IMR-90 (cell line): Measurements from ENCODE around the gene RNASE3. TPM values are rescaled to one million over a fixed set of nuclear protein-coding genes. Genes with fewer than 3 reads are reported as not detected.

Experiments used
- ATAC-seq: fragments of 200-7000 bp; cut with Tn5 transposase; 2 replicates; pipeline ENCODE4 v1.9.1; 2020; ENCODE audit warnings: low read depth, mild to moderate bottlenecking, moderate library complexity
- BruUV-seq: library from RNA; stranded (reverse); fragments of 400-500 nt; replicated peaks from 2 replicates; lab custom pipeline; 2021; lab: Mats Ljungman, UMichigan
- CTCF ChIA-PET: fragments of 300-600 bp; formaldehyde crosslinking; extraction: SDS; loops from one replicate; lab custom pipeline; 2021; ENCODE audit warnings: antibody characterized with exemption; lab: Yijun Ruan, JAX
- POLR2A ChIA-PET: fragments of 300-600 bp; sonication (Branson Sonifier 250); formaldehyde crosslinking; loops from one replicate; lab custom pipeline; 2022; ENCODE audit warnings: antibody characterized with exemption; ENCODE audit not compliant: unreplicated experiment; lab: Charles Lee
- DNase-seq: peaks from one replicate; pipeline ENCODE4 v3.0.0; 2013
- H2AFZ ChIP-seq: replicated peaks from 2 replicates; pipeline ENCODE3; 2013; ENCODE audit warnings: low read length, mild to moderate bottlenecking; ENCODE audit not compliant: poor library complexity
- H2AK5ac ChIP-seq: 2 replicates; pipeline ENCODE4 v1.6.1; 2013; ENCODE audit warnings: low read depth, low read length, inconsistent platforms
- H2AK9ac ChIP-seq: replicated peaks from 2 replicates; pipeline ENCODE3; 2013; ENCODE audit warnings: mild to moderate bottlenecking, low read depth, low read length, moderate library complexity; ENCODE audit not compliant: poor library complexity
- H2BK120ac ChIP-seq: 2 replicates; pipeline ENCODE4 v1.6.1; 2013; ENCODE audit warnings: low read depth, low read length, inconsistent platforms
- H2BK15ac ChIP-seq: 3 replicates; pipeline ENCODE4 v1.6.1; 2013; ENCODE audit warnings: low read depth, low read length, inconsistent platforms
- H2BK20ac ChIP-seq: 2 replicates; pipeline ENCODE4 v1.6.1; 2013; ENCODE audit warnings: low read depth, mild to moderate bottlenecking, inconsistent platforms, low read length, moderate library complexity
- H2BK5ac ChIP-seq: 2 replicates; pipeline ENCODE4 v1.6.1; 2013; ENCODE audit warnings: mild to moderate bottlenecking, low read depth, low read length, inconsistent platforms; ENCODE audit not compliant: poor library complexity, severe bottlenecking
- H3K14ac ChIP-seq: replicated peaks from 2 replicates; pipeline ENCODE4 v1.6.1; 2013; ENCODE audit warnings: low read depth, low read length, inconsistent platforms
- H3K18ac ChIP-seq: 2 replicates; pipeline ENCODE4 v1.6.1; 2013; ENCODE audit warnings: low read depth, low read length, control low read depth
- H3K23ac ChIP-seq: 2 replicates; pipeline ENCODE4 v1.6.1; 2013; ENCODE audit warnings: low read depth, low read length, inconsistent platforms
- H3K27ac ChIP-seq: 2 replicates; pipeline ENCODE4 v1.5.1; 2013; ENCODE audit warnings: mild to moderate bottlenecking, control low read depth, low read length; ENCODE audit not compliant: insufficient read depth
- H3K27me3 ChIP-seq: 2 replicates; pipeline ENCODE4 v1.6.1; 2013; ENCODE audit warnings: low read length; ENCODE audit not compliant: control insufficient read depth, insufficient read depth
- H3K36me3 ChIP-seq: 2 replicates; pipeline ENCODE4 v1.6.1; 2013; ENCODE audit warnings: low read length, mixed read lengths; ENCODE audit not compliant: control insufficient read depth, insufficient read depth
- H3K4ac ChIP-seq: 2 replicates; pipeline ENCODE4 v1.6.1; 2013; ENCODE audit warnings: low read depth, low read length, inconsistent platforms
- H3K4me1 ChIP-seq: 2 replicates; pipeline ENCODE4 v1.6.1; 2013; ENCODE audit warnings: low read length, mixed read lengths; ENCODE audit not compliant: control insufficient read depth, insufficient read depth
- H3K4me2 ChIP-seq: 2 replicates; pipeline ENCODE4 v1.6.1; 2013; ENCODE audit warnings: low read depth, mild to moderate bottlenecking, control low read depth, low read length, moderate library complexity
- H3K4me3 ChIP-seq: 2 replicates; pipeline ENCODE4 v1.5.1; 2013; ENCODE audit warnings: low read depth, mild to moderate bottlenecking, control low read depth, low read length, moderate library complexity; ENCODE audit not compliant: insufficient read depth
- H3K56ac ChIP-seq: 2 replicates; pipeline ENCODE4 v1.6.1; 2013; ENCODE audit warnings: low read length, inconsistent platforms; ENCODE audit not compliant: insufficient read depth; ENCODE audit errors: extremely low read depth
- H3K79me1 ChIP-seq, 2 experiments: 2 replicates each; pipeline ENCODE4 v1.6.1; 2013; ENCODE audit warnings: low read length in 2 of 2, inconsistent platforms in 1 of 2, low read depth in 1 of 2
- H3K9ac ChIP-seq: 2 replicates; pipeline ENCODE4 v1.6.1; 2013; ENCODE audit warnings: low read depth, low read length, control low read depth
- H3K9me1 ChIP-seq: 2 replicates; pipeline ENCODE4 v1.6.1; 2013; ENCODE audit warnings: low read length, inconsistent platforms; ENCODE audit not compliant: insufficient read depth
- H3K9me3 ChIP-seq: 2 replicates; pipeline ENCODE4 v1.6.1; 2013; ENCODE audit warnings: low read length; ENCODE audit not compliant: control insufficient read depth, insufficient read depth
- H4K20me1 ChIP-seq: 2 replicates; pipeline ENCODE4 v1.6.1; 2013; ENCODE audit warnings: low read length, inconsistent platforms; ENCODE audit not compliant: insufficient read depth
- H4K5ac ChIP-seq: 2 replicates; pipeline ENCODE4 v1.6.1; 2013; ENCODE audit warnings: mild to moderate bottlenecking, low read depth, low read length, control low read depth
- H4K8ac ChIP-seq, 2 experiments: 2 replicates each; pipeline ENCODE4 v1.6.1; 2013; ENCODE audit warnings: low read depth in 2 of 2, low read length in 2 of 2, control low read depth in 1 of 2, inconsistent platforms in 1 of 2
- H4K91ac ChIP-seq: 2 replicates; pipeline ENCODE4 v1.6.1; 2013; ENCODE audit warnings: low read depth, low read length, inconsistent platforms; ENCODE audit not compliant: insufficient read depth
- BHLHE40 ChIP-seq: fragments of 150-350 bp; IDR thresholded peaks from 2 replicates; pipeline ENCODE4 v1.6.1; 2016; ENCODE audit warnings: mild to moderate bottlenecking, low read depth, low read length
- FOS ChIP-seq: fragments of 150-350 bp; IDR thresholded peaks from 2 replicates; pipeline ENCODE4 v1.6.1; 2016; ENCODE audit warnings: low read depth, low read length
- MAFK ChIP-seq: IDR thresholded peaks from 2 replicates; pipeline ENCODE4 v1.6.1; 2012; ENCODE audit warnings: low read depth, low read length, improper control_type of control experiment
- MAZ ChIP-seq: IDR thresholded peaks from 2 replicates; pipeline ENCODE4 v1.6.1; 2012; ENCODE audit warnings: low read depth, mild to moderate bottlenecking, low read length, improper control_type of control experiment, moderate library complexity, borderline replicate concordance
- MXI1 ChIP-seq: IDR thresholded peaks from 2 replicates; pipeline ENCODE4 v1.6.1; 2012; ENCODE audit warnings: low read depth, mild to moderate bottlenecking, low read length, moderate library complexity, borderline replicate concordance
- POLR2A ChIP-seq: IDR thresholded peaks from 2 replicates; pipeline ENCODE4 v1.6.1; 2012; ENCODE audit warnings: mild to moderate bottlenecking, low read depth, low read length
- RAD21 ChIP-seq: IDR thresholded peaks from 2 replicates; pipeline ENCODE4 v1.6.1; 2012; ENCODE audit warnings: low read length, improper control_type of control experiment
- RFX5 ChIP-seq: IDR thresholded peaks from 2 replicates; pipeline ENCODE4 v1.8.0; 2012; ENCODE audit warnings: low read depth, mild to moderate bottlenecking, low read length, moderate library complexity
- SMC3 ChIP-seq: fragments of 150-350 bp; IDR thresholded peaks from 2 replicates; pipeline ENCODE4 v1.6.1; 2016; ENCODE audit warnings: low read depth, mild to moderate bottlenecking, antibody characterized with exemption, low read length, moderate library complexity
- WGBS, 2 experiments: methylation state at CpG; one replicate each; pipeline versions ENCODE4 v1.1.5 to v1.1.7; 2013; ENCODE audit warnings: missing lambda C conversion rate in 2 of 2; ENCODE audit not compliant: insufficient read length in 1 of 2; ENCODE audit errors: extremely low coverage in 2 of 2; 5-methylcytosine and 5-hydroxymethylcytosine counted together
- dilution Hi-C: fragments of 300-500 bp; cut with HindIII; formaldehyde crosslinking; loops from one replicate; pipeline ENCODE4 v1.14.3; 2018; ENCODE audit warnings: low sequenced_read_pairs; ENCODE audit not compliant: unreplicated experiment
- in situ Hi-C: fragments of 300-500 bp; cut with MboI; formaldehyde crosslinking; loops from 3 replicates; pipeline ENCODE4 v1.14.3; 2019; ENCODE audit warnings: low sequenced_read_pairs, inconsistent platforms, mixed read lengths
- intact Hi-C: fragments of 100-400 bp; cut with micrococcal nuclease; formaldehyde crosslinking; loops from 2 replicates; pipeline ENCODE4 v1.10.0; 2022
- polyA plus RNA-seq, 3 experiments: library from polyadenylated mRNA; depleted of rRNA; stranded (reverse); fragments of >200 nt; gene quantifications; 2 replicates each; pipeline ENCODE4 v1.2.3, GENCODE V29; 2012; ENCODE audit warnings: low replicate concordance in 1 of 3
- total RNA-seq: library from RNA; depleted of rRNA; stranded (reverse); fragments of >200 nt; gene quantifications from 2 replicates; pipeline ENCODE4 v1.2.3, GENCODE V29; 2012
- TF ChIP-seq, protein P1 (sequence below): conservative IDR thresholded peaks from 2 replicates; pipeline ENCODE4 v1.5.1; 2012; ENCODE audit warnings: mild to moderate bottlenecking, low read depth, low read length, improper control_type of control experiment
- TF ChIP-seq, protein P2 (sequence below): fragments of 150-350 bp; IDR thresholded peaks from 2 replicates; pipeline ENCODE4 v1.6.1; 2017; ENCODE audit warnings: mild to moderate bottlenecking, antibody characterized with exemption, low read length, low read depth

The RNASE3 gene
- total and polyA plus RNA-seq, 2 of the 4 experiments (the other 2 are of a cell fraction), result not detected

DNA sequence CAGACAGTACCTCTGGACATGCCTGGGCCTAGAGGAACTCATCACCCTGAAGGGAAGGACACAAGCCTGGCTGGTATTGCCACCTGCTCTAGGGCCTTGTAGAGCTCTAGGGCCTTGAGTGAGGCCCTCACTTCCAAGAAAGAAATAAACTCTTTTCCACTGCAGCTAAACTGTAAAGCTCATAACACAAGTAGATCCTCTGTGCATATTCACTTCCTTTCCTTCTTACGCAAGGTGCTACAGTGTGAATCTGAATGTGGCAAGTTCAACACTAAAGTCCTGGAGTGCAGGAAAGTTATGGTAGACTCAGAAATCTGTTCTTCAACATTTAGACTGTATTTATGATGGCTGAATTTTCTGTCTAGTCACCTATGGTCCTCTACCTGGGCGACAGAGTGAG lies 14.5 kb downstream of the RNASE3 start:
- ChIA-PET POLR2A (no interaction called here), CTCF (no interaction called here)
- H3K79me1 ChIP-seq, result no peaks in the 10 kb centered on the region
- H3K4ac ChIP-seq, result no peak overlapping the region
- in situ Hi-C loops (no loop called here), intact Hi-C loops (no loop called here), dilution Hi-C loops (no loop called here)
- no peaks in the 10 kb centered on the region for H3K4me1 ChIP-seq
- no peak overlapping the region for H3K27ac ChIP-seq
- ATAC-seq (no peak), DNase-seq (no peak)
- H2BK20ac ChIP-seq, result no peak overlapping the region
- H2AK9ac ChIP-seq, result no peak overlapping the region
- H3K14ac ChIP-seq, result no peak overlapping the region
- BruUV-seq, result no TSS peak
- H3K27me3 ChIP-seq, result no peaks in the 10 kb centered on the region
- H4K20me1 ChIP-seq, result no peaks in the 10 kb centered on the region
- H3K36me3 ChIP-seq, result no peaks in the 10 kb centered on the region
- no peak for TF ChIP-seq BHLHE40
- TF ChIP-seq SMC3, result no peak
- no peak for TF ChIP-seq FOS
- TF ChIP-seq MXI1, result no peak
- TF ChIP-seq, protein P1, sequence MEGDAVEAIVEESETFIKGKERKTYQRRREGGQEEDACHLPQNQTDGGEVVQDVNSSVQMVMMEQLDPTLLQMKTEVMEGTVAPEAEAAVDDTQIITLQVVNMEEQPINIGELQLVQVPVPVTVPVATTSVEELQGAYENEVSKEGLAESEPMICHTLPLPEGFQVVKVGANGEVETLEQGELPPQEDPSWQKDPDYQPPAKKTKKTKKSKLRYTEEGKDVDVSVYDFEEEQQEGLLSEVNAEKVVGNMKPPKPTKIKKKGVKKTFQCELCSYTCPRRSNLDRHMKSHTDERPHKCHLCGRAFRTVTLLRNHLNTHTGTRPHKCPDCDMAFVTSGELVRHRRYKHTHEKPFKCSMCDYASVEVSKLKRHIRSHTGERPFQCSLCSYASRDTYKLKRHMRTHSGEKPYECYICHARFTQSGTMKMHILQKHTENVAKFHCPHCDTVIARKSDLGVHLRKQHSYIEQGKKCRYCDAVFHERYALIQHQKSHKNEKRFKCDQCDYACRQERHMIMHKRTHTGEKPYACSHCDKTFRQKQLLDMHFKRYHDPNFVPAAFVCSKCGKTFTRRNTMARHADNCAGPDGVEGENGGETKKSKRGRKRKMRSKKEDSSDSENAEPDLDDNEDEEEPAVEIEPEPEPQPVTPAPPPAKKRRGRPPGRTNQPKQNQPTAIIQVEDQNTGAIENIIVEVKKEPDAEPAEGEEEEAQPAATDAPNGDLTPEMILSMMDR, result no peak
- TF ChIP-seq, protein P2, sequence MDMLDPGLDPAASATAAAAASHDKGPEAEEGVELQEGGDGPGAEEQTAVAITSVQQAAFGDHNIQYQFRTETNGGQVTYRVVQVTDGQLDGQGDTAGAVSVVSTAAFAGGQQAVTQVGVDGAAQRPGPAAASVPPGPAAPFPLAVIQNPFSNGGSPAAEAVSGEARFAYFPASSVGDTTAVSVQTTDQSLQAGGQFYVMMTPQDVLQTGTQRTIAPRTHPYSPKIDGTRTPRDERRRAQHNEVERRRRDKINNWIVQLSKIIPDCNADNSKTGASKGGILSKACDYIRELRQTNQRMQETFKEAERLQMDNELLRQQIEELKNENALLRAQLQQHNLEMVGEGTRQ, result no peak
- no peak for TF ChIP-seq RFX5
- no peak for TF ChIP-seq POLR2A
- TF ChIP-seq RAD21, result no peak
- TF ChIP-seq MAFK, result no peak
- no peak for TF ChIP-seq MAZ
- H4K91ac ChIP-seq, result no peak overlapping the region
- no peak overlapping the region for H3K4me3 ChIP-seq
- no peak overlapping the region for H2BK120ac ChIP-seq
- WGBS, 2 experiments, result 80% methylated on average over 1 of the region's 2 CpGs; no CpG with 5 or more reads in 1 of the 2 experiments
- H2BK5ac ChIP-seq, result no peak overlapping the region
- no peak overlapping the region for H3K56ac ChIP-seq
- no peak overlapping the region for H2AFZ ChIP-seq
- H3K9me3 ChIP-seq, result no peaks in the 10 kb centered on the region
- H4K8ac ChIP-seq, result no peak overlapping the region
- no peak overlapping the region for H3K23ac ChIP-seq
- H3K18ac ChIP-seq, result no peak overlapping the region
- H4K5ac ChIP-seq, result no peak overlapping the region
- no peak overlapping the region for H2BK15ac ChIP-seq
- no peak overlapping the region for H2AK5ac ChIP-seq
- H3K9me1 ChIP-seq, result no peaks in the 10 kb centered on the region
- H3K9ac ChIP-seq, result no peak overlapping the region
- no peak overlapping the region for H3K4me2 ChIP-seq
